Stimulated activated CD8-positive, alpha-beta memory T cell treated with anti-CD3 and anti-CD28 coated beads, Interleukin-7, amount 100 ng/mL, for 48 hours (primary cell): Measurements from ENCODE around the gene AOPEP.

Experiments
- DNase-seq, 2 donors: peaks; one replicate each; pipeline ENCODE4 v3.0.0-alpha.2; 2020; ENCODE audit warnings: low read depth in 1 of 2; ENCODE audit errors: extremely low read depth in 1 of 2

The AOPEP gene

GRCh38 chr9:94887721-94888120 is 161.2 kb downstream of the AOPEP start:
- no peak for DNase-seq

- DNase-seq, result no peak
Measured at GRCh38 chr9:94888775-94889174, 162.3 kb downstream of the AOPEP start.

- no peak for DNase-seq
Measured at GRCh38 chr9:94889628-94890027, 163.1 kb downstream of the AOPEP start.

GRCh38 chr9:94891183-94891582 is 164.7 kb downstream of the AOPEP start:
- no peak for DNase-seq

DNA sequence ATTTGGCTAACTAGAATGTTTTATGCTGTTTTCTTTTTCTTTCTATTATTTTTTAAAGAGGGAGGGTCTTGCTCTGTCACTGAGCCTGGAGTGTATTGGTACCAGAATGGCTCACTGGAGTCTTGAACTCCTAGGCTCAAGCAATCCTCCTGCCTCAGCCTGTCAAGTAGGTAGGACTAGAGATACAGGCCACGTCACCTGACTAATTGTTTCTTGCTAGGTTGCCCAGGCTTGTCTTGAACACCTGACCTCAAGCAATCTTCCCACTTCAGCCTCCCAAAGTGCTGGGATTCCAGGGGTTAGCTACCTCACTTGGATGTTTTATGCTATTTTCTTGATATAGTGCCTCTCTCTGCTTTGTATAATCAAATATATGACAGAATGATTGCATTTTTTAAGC is 166.2 kb downstream of the AOPEP start:
- DNase-seq, result no peak

DNA sequence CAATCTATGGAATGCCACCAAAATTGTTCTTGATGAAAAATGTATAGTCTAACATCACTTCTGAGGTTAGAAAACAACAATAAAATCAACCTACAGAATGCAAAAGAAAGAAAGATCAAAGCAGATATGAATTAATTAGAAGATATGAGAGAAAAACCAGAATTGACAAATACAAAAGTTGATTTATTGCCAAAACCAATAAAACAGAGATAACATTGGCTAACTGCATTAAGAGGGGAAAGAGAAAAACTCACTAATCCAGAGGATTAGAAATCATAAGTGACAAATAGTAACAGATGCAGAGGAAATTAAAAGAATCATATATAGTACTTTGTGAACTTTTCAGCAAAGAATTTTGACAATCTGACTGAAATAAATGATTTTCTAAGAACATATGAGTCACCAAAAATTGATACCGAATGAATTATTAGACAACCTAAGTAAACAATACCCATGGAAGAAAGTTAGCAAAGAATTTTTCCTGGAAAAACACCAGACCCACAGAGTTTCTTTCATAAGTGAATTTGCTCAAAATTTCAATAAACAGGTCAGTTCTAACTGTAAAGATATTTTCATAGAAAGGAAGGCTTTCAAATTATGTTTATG is 167.7 kb downstream of the AOPEP start:
- no peak for DNase-seq

- no peak for DNase-seq
Measured at GRCh38 chr9:94895668-94896067, 169.2 kb downstream of the AOPEP start.

DNA sequence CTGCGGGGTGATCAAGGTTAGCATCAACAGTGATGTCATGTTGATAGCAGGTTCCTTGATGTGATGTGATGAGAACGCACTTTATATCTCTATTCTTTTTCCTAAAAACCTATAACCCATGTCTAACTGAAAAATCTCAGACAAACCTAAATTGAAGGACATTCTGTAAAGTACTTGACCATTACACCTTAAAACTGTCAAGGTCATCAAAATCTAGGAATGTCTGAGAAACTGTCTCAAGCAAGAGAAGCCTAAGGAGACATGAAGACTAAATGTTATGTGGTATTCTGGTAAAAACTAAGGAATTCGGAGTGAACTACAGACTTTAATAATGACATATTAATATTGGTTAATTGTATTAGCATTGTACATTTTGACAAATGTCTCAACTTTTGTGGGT is 170.0 kb downstream of the AOPEP start:
- DNase-seq, result no peak

GRCh38 chr9:94899464-94900221 is 173.1 kb downstream of the AOPEP start:
- no peak for DNase-seq

DNA sequence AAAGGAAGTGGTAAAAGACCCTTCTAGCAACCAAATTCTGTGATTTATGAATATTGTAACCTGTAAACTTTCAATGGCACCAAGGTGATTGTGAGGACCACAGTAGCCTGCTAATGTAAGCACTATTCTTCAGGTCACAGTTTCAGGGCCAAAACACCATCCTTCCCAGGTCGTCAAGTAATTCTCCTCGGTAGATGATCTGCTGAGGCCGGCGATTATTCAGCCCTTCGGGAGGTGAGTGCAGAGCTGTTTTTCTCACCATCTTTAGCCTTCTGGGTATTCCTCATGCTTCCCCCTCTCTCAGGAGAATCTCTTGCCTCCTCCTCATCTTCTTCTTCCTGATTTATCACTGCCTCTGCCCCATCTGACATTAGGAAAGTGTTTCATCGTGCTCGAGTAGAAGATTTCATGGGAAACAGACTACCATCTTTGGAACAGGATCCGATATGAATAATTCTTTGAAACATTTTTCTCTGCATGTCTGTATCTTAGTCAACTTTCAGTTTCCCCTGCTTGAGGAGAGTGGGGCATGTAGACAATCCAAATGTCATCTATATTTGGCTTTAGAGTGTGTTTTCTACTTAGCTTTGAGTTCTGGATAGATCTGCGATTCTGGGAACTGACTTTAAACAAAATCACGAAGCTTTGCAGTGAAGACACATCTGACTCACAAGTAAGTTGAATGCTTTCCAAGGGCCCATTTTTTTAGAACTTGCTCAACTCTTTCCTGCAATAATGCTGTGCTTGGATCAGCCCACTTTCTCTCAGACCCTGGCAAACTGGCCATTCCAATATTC is 173.9 kb downstream of the AOPEP start:
- no peak for DNase-seq

DNA sequence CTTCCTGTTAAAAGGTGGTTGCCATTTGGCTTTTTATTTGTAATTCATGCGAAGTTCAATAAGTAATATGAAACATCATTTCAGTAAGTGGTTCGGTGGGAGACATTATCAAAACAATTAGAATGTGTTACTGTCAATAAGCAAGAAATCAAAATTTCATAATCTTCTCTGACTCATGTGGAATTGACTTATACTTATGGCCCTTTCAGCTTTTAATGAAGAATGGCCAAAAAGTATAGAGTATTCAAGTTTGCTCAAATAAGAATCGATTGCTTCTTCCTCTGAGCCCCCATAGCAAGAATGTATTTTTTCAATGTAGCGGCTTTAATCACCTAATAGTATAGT is 174.5 kb downstream of the AOPEP start:
- DNase-seq, result no peak

GRCh38 chr9:94903961-94904421 is 177.5 kb downstream of the AOPEP start:
- no peak for DNase-seq

DNA sequence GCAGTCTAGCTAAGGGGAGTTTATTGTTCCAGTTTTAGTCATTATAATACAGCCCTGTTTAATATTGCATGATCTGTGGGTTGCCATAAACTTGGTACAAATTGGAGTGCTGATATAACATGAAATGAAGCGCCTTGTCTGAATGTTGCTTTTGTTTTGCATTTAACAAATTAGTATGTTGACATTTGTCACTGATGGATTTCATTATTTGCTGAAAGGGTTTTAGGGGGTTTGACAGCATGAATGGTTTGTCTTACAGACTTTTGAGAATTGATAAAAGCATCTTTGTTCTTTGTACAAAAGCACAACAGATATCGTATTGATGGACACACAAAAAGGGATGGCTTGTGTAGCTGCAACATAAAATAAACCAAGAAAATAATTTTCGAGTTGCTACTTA is 178.3 kb downstream of the AOPEP start:
- no peak for DNase-seq

DNA sequence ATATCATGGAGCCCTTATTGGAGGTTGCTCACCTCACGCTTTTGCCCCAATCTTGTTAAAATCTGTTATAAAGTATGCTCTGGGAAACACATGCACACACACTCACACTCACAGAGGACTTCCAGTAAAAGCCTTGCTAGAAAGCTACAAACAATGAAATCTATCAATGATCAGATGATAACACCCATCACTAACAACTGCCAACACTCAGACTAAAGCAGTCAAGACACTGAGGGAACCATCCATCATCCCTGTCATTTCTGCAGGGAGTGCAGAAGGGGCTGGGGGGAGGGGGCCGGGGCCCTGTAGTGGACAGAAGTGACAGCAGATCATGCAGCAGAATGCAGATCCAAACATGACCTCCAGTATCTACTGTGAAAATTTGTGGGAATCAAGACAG is 179.1 kb downstream of the AOPEP start:
- DNase-seq, result no peak

DNA sequence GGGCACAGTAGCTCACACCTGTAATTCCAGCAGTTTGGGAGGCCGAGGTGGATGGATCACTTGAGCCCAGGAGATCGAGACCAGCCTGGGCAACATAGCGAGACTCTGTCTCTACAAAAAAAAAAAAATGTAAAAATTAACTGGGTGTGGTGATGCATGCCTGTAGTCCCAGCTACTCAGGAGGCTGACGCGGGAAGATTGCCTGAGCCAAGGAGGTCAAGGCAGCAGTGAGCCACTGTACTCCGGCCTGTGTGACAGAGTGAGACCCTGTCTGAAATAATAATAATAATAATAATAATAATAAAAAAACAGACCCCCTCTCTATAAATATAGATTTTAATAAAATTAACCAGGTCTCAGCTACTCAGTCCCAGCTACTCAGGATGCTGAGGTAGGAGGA is 179.7 kb downstream of the AOPEP start:
- no peak for DNase-seq

DNA sequence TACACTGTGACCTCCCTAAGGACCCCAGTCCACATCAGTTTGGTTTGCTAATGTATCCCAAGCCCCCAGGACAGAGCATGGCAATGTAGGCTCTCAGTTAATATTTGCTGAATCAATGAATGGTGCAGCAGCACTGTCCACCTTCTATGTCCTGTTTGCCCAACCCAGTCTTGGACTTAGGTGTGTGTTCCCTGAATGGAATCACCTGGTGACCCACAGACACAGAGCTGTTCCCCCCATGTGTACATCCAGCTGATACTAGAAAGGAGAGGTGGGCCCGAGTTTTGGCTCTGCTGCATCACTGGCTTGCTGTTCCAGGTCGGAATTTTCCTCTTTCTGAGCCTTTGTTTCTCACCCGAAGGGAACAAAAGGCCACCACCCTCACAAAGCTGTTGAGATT is 180.2 kb downstream of the AOPEP start:
- DNase-seq, result no peak

DNA sequence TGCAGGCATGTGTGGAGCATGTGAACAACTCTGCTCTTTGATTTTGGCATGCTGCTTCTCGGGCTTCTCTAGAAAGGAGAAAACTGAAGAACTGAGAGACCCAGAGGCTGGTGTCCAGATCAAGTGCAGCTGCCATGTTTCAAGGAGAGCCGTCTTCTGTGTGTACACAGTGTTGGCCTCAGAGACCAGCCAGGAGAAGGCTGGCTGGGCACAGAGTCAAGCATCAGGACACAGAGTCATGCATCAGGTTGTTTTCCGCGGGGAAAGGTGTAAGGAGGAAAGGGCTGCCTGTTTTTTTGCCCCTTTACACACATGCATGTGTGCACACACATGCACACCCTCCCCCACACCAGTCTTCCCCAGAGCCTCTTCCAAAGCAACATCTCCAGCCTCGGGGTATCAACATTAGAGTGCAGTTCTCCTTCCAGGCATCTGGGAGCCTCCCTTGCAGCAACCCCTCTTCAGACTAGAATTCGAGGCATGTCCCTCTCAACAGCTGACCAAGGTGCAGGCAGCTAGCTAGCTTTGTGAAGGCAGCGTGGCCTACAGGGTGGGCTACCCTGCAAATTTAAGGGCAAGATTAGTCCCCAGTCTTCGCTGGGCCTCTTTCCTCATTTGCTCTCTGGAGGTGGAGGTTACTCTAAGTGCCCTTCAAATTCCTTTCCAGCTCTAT is 180.9 kb downstream of the AOPEP start:
- DNase-seq, result no peak

DNA sequence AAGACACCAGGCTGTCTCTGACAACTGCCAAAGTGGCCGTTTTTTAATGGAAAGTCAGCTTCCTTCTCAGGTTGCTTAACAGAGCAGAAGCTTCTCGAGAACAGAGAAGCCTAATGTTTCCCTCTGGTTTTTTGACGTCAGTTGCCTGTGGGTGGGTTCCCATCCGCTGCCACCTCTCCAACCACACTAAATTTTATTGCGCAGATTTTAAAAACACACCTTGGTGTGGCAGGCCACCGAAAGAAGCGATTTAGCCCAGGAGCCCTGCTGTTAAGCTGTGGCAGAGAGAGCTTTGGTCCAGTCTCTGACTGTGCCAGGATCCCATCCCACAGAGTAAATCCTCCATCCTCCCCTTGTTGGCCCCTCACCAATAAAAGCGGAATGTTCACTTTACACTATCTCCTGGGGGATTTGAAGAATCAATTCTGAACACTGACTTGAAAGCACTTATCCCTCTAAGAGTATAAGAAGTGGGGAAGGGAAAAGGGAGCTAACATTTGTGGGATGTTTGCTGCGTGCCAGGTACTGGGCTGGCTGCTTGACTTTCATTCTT is 181.6 kb downstream of the AOPEP start:
- DNase-seq, result no peak

- DNase-seq, result no peak
Measured at GRCh38 chr9:94908583-94909249, 182.2 kb downstream of the AOPEP start.

DNA sequence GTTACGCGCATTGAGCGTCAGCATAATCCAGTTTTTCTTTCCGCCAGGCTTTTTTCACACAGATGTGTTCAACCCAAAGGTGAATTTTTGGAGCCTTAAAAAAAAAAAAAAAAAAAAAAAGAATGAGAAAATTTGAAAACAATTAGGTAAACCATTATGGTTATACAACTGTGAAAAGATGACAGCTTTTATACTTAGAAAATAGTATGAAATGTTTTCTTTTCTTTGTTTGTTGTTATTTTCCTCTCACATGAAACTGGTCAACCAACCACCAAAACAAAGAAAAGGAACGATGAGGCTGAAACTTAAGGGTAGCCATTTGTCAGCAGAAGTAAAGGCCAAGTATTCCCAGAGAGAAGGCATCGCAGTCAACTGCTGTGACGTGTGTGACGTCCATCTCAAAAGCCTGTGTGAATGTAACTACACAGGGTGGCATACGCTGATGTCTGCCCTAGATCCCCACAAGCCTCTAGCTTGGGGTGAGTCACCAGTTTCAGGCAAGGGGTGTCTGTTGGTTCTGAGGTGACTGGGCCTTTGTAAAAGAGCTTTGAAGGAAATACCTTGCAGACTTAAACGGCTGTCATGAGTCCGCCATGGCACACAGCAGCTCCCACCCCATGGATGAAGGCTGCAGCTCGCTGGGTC is 182.9 kb downstream of the AOPEP start:
- peak in 1 of 2 donors; percentile 35 for DNase-seq
